CD4-positive, alpha-beta T cell treated with Interleukin-12 subunit alpha and Interleukin-12 subunit beta, for 1 hour (primary cell): ENCODE results near the gene RIN3.
"Not testable (repeated sequence)": the region's sequence is repeated elsewhere in the genome, so short reads cannot be mapped to it uniquely, and the experiment has no call there.

ENCODE experiments used
- DNase-seq: peaks from one replicate; pipeline ENCODE4 v3.0.0-alpha.2; 2020

The RIN3 gene

GRCh38 chr14:92675421-92675820 is 161.8 kb downstream of the RIN3 start:
- DNase-seq = no peak

GRCh38 chr14:92675976-92676375 is 162.4 kb downstream of the RIN3 start:
- no peak for DNase-seq

GRCh38 chr14:92676403-92677086 is 163.0 kb downstream of the RIN3 start:
- DNase-seq = no peak

- no peak for DNase-seq
Observed at GRCh38 chr14:92677087-92677668, 163.6 kb downstream of the RIN3 start.

- no peak for DNase-seq
Observed at GRCh38 chr14:92677955-92678354, 164.4 kb downstream of the RIN3 start.

- no peak for DNase-seq
Observed at GRCh38 chr14:92678766-92679165, 165.2 kb downstream of the RIN3 start.

- no peak for DNase-seq
Observed at GRCh38 chr14:92679246-92679645, 165.7 kb downstream of the RIN3 start.

- DNase-seq = not testable (repeated sequence)
Observed at GRCh38 chr14:92680330-92680729, 166.7 kb downstream of the RIN3 start.

GRCh38 chr14:92680781-92681650 is 167.4 kb downstream of the RIN3 start:
- peak; percentile 81 for DNase-seq

GRCh38 chr14:92683041-92683440 is 169.5 kb downstream of the RIN3 start:
- DNase-seq = no peak

- DNase-seq = no peak
Observed at GRCh38 chr14:92684801-92685560, 171.4 kb downstream of the RIN3 start.

GRCh38 chr14:92685784-92686355 is 172.3 kb downstream of the RIN3 start:
- no peak for DNase-seq

- DNase-seq = no peak
Observed at GRCh38 chr14:92686411-92686899, 172.9 kb downstream of the RIN3 start.

GRCh38 chr14:92686900-92687427 is 173.4 kb downstream of the RIN3 start:
- peak; percentile 74 for DNase-seq

- no peak for DNase-seq
Observed at GRCh38 chr14:92687681-92688433, 174.3 kb downstream of the RIN3 start.

- no peak for DNase-seq
Observed at GRCh38 chr14:92688434-92689375, 175.1 kb downstream of the RIN3 start.

GRCh38 chr14:92690171-92691011 is 176.8 kb downstream of the RIN3 start:
- DNase-seq = no peak

- DNase-seq = no peak
Observed at GRCh38 chr14:92692822-92693226, 179.2 kb downstream of the RIN3 start.
